GM18867 (cell line): ENCODE results near the gene MAP3K13.
"Not testable (repeated sequence)": the region's sequence is repeated elsewhere in the genome, so short reads cannot be mapped to it uniquely, and the experiment has no call there.

Experiments
- ATAC-seq: cut with Tn5 transposase; IDR thresholded peaks from one replicate; pipeline ENCODE4 v1.9.1; 2021; ENCODE audit warnings: mild to moderate bottlenecking, moderate library complexity; ENCODE audit not compliant: unreplicated experiment

Gene MAP3K13

DNA sequence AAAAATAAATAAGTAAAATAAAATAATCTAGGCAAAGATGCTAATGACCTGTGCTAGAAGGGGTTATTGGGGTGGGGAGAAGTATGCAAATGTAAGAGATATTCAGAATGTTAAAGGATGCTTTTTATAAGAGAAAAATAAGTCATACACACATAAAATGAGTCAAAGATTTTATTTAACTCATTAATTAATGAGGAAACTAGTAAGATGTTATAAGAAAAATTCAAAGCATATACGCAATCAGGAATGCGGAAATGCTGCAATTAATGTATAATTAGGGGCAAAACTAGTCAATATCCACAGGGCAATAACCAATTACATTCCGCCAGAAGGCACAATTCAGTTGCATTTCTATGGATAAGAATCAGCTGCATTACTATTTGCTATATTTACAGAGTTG is 30.1 kb downstream of the MAP3K13 start:
- ATAC-seq: no peak

DNA sequence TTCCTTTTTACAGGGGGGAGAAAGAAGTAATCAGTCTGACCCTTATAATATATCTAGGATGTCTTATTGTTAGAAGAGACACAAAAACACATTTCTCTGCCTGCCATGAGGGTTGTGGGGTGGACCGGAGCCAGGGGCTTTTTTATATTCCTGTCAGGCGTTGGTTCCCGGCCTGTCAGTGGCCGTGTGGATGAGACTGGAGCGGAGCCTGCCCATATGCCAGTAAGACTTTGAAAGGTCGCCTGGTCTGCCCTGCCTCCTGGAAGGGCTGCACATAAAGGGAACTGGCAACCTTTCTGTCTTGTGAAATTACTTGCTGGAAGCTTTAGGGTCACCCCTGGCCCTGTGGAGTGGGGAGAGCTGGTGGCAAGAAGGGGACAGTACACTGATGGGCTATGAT is 34.7 kb downstream of the MAP3K13 start:
- ATAC-seq: no peak

DNA sequence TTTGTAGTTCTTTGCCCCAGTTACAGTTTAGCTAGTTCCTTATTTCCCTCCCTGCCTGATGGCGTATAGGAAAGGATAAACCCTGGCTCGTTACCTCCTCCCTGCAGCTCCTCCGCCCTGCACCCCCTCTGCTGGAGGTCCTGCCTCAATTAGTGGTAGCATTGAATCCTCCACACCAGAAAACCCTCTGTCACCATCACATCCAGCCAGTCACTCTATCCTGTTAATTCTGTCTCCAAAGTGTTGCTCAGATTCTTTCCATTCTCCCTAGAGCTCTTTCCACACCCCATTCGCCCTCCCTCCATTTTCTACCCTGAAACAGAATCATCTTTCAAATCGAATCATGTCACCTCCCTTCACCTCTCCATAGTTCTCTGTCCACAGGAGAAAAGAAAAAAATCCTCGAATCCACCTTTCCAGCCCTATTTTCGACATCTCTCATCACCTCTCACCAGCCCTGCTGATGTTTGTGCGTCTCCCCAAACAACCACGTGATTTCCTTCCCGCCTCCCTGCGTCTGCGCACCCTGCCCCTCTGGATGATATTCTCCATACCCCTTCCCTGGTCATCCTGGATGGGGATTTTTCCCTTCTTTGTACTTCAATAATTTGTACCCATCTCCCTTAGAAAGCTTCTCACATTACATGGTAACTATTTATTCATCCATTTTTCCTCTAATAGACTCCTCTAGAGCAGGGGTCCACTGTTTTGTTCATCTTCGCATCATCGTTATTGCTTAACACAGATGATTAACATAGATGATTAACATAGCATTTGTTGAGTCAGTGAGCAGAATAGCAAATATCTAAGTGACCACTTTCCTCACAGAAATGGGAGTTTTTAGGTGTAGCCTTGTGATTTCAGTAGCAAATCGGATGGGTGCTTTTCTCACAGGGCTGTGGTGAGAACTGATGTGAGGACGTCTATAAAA is 37.1 kb downstream of the MAP3K13 start:
- no peak for ATAC-seq

DNA sequence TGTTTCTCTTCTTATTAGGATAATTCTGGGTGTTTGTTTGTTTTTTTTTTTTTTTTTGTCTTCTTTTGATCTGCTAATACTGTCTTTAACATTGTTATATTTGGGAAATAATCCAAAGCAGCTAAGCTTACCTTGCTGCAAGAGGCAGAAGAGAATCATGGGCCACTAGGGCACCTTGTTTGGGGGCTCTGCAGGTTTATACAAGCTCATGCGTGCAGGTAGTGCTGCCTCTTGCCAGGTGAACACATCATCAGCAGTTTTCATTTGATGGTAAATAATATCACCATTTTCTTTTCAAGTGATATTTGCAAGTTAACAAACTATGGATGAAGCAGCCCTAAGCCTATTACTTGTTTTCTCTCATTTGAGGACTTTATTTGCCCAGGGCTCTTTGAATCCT is 37.9 kb downstream of the MAP3K13 start:
- ATAC-seq: no peak

DNA sequence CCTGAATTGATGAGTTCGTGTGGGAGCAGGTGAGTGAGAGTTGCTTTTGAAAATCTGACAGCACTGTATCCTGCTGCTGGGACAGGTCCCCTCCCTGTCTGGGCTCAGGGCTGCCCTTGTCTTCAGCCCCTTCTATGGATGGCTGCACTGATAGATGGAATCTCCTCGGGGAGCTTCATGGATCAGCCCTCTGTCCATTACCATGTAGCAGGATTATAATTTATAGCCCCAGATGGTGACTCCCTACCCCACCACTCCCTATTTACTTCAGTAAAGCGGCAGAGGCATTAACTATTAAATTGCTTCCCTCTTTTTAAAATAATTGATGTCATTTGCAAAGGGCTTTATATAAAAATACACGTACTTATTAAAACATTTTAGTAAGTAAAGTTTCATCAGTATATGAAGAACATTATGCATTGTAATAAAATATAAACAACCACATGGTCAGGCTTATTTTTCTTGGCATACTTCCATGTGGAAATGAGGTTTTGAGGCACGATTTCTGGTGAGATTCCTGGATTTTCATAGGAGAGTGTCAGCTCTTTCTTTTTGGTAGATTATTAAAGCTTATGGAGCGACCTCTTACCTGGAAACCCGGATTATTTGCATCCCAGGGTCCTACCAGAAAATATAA is 38.5 kb downstream of the MAP3K13 start:
- ATAC-seq: no peak

DNA sequence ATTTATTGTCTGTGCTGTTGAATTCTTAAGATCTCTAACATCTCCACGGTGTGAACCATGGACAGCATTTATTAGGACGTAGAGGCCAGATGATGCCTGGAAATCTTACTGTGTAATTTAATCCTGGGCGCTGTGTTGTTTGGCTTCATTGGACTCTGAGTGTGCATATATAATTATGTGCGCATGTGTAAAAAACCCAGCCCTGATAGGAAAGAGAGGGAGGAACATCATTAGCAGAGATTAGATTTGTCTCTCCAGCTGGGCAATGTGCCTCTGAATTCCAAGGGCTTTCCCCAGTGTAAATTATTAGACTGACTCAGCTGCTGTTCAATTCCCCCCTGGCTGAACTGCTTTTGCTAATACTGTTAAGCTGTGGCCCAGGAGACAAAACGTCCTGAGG is 39.6 kb downstream of the MAP3K13 start:
- ATAC-seq: no peak

DNA sequence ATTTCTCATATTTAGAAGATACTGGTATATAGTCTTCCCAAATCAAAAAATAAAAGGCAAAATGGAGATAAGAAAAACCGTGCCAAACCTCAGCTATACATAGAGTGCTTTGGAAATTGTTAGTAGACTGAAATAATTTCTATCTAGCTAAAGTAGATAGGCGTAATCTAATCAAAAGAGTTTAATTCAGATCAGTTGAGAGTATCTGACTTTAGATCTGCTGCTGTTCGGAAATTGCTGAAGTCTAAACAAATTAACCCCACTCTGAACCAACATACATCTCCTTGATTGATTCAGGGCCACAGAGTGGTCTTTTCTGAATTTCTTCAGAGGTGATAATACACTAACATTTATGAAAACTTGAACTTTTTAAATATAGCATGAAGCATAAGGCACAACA is 40.1 kb downstream of the MAP3K13 start:
- ATAC-seq: no peak

DNA sequence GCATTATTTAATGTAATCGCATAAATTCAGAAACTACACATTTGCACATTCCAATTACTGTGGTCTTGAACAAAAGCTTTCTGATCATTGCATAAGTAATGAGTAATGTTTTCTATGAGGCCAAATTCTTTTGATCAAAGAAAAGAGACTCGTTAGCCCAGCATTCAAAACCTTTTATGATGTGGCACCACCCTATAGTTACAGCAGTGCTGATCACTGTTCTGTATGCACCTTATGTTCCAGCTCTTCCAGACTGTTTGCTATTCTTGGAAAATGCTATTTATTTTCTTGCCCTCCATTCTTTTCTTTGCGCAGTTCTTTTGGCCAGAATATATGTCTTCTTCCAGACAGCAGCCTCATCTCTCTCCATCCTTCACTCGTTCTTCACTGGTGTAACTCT is 42.3 kb downstream of the MAP3K13 start:
- ATAC-seq: no peak

DNA sequence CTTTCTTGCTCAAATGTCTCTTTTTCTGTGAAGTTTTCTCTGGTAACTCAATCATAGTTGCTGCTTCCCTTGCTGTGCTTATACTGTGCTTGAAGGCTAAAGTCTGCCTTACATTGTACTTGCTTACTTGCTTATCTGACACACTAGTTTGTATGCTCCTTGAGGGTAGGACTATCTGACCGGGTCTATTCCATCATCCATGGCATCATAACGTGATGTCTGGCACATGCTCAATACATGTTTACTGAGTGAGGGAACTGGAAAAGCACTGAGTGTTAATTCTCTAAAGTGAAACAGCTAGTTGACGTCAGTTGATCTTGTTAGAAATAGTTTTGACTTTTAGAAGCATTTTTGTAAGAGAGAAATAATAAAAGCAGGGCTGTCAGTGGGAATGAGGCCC is 42.7 kb downstream of the MAP3K13 start:
- no peak for ATAC-seq

DNA sequence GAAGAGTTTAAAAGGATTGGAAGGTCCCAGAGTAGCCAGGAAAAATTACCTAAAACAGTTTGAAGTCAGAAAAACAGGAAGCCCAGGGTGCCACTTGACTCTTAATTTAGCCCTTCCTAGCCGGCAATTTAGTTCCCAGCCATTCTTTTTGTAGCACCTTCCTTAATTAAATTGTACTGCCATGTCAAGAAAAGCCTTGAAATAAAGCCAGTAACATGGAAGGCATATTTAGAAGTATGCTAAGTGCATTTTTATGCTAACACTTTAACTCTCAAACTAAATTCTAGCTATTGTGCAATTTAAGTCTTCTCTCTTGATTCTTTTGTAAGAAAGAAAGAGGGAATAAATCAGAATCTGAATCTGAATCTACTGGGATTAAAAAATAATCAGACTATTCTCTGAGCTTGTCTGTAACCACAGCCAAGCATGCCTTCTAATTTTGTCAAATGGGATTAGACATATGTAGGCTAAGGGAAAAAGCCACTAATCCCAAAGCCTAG is 43.2 kb downstream of the MAP3K13 start:
- ATAC-seq: no peak

DNA sequence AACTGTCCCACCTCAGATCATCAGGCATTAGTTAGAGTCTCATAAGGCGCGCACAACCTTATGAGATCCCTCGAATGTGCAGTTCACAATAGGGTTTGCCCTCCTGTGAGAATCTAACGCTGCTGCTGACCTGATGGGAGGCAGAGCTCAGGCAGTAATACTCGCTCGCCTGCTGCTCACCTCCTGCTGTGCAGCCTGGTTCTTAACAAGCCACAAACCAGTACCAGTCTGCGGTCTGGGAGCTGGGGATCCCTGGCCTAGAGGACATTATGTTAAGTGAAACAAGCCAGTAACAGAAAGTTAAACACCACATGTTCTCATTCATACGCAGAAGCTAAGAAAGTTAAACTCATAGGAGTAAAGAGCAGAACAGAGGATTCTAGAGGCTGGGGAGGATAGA is 47.0 kb downstream of the MAP3K13 start:
- no peak for ATAC-seq

DNA sequence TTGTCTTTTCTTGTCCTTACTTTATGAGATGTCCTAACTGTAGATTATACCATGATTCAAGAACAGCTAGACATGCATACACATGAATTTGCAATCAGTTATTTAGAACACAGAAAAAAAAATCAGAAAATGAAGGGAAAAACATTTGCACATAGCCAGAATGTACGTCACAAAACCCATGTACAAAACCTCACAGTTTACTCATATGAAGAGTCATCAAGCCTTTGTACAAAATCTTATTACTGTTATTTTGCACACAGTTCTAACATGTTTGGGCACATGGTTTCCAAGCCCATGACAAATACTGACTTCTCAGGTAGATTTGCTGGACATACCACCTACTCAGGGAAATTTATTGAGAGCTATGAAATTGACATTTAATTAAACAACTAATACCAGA is 48.2 kb downstream of the MAP3K13 start:
- no peak for ATAC-seq

DNA sequence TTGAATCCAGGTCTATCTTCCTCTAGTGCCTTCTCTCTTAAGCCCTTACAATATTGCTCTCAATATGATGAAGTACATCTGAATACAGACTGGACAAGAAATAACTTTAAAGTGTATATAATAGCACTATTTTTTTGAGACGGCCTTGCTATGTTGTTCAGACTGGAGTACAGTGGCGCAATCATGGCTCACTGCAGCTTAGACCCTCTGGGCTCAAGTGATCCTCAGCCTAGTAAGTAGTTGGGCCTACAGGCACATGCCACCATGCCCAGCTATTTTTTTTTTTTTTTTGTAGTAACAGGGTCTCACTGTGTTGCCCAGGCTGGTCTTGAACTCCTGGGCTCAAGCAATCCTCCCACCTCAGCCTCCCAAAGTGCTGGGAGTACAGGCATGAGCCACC is 53.6 kb downstream of the MAP3K13 start:
- ATAC-seq: no peak

DNA sequence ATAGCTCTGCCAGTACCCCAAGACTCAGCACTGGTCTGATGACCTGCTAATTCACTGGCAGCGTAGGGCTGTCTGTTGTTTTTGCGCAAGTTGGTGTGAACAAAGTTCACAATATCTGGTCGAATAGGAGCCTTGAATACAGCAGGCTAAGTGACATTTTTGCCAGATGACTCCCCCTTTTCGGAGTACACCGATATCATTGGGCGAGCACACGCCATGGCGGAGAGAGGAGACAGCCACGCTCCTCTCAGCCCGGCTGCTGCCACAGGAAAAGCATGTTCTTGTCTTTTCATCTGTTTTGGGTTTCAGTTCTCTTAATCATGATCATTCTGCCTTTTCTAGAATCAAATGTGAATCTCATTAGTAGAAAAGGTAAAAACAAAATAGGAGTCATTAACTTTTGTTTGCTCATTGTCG is 55.6 kb downstream of the MAP3K13 start:
- ATAC-seq: not testable (repeated sequence)

DNA sequence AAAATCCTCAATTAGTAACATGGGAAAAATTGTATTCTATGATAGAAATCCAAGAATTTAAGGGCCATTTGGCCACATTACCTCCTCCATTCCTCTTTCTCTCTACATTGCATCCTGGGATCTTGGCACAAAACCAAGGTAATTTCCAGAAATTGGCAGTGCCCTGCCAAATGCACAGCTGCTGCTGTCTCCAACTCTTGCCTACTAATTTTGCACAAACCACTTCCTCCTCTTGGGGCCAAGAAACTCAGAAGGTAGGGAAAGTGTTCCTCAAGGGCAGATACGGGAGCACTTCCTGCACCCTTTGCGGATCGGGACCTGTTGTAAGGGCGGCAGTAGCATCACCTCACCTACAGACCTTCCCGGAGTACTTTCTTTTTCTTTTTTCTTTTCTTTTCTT is 57.8 kb downstream of the MAP3K13 start:
- ATAC-seq: no peak

DNA sequence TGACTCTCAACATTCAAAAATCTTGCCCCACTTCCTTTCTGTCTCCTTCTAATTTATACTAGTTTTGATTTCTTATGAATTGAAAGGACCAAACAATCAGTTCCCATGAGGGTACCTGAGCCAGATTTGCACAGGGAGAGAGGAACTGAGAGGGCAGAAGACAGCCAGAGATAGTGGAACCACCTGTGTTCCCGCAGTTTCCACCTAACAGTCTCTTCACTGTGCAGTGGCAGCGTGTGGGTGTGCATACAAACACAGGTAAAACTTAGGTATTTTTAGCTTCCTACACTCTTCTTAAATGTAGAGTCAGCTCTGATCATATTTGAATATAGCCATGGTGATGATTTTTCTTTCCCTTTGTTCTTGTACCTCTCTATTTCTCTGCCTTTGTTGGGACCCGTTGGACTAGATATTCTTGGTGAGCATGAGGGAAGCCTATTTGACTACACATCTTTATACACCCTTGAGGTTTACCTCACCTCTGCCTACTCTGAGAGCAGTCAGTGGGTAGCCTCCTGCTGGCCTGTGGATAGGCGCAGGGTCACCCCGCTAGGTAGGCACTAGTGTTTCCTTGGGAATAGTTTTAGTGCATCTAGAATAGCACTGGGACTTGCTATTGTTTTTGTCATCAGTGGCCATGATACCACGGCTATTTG is 58.8 kb downstream of the MAP3K13 start:
- ATAC-seq: peak; percentile 71

DNA sequence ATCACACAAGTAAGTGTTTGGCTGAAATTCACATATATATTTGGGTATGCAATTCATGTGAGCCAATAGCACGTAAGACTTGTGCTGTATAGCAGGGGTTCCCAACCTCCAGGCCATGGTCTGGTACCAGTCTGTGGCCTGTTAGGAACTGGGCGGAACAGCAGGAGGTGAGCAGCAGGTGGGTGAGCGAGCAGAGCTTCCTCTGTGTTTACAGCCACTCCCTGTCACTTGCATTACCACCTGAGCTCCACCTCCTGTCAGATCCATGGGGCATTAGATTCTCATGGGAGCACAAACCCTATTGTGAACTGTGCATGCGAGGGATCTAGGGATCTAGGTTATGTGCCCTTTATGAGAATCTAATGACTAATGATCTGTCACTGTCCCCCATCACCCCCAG is 59.7 kb downstream of the MAP3K13 start:
- no peak for ATAC-seq

DNA sequence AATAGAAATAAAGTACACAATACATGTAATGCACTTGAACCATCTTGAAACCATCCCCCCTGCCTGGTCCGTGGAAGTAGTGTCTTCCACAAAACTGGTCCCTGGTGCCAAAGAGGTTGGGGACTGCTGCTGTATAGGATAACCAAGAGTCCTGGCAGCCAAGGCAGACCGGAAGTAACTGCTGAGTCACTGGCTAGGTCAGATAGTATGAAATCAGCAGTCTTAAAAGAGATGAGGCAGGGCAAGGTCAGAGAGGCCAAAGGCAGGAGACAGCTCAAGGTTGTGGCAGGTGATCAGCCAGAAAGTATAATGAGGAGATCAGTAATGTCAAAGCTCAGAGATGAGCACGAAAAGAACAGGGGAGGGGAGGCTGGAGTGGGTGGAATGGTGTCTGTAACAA is 60.2 kb downstream of the MAP3K13 start:
- ATAC-seq: peak; percentile 60

DNA sequence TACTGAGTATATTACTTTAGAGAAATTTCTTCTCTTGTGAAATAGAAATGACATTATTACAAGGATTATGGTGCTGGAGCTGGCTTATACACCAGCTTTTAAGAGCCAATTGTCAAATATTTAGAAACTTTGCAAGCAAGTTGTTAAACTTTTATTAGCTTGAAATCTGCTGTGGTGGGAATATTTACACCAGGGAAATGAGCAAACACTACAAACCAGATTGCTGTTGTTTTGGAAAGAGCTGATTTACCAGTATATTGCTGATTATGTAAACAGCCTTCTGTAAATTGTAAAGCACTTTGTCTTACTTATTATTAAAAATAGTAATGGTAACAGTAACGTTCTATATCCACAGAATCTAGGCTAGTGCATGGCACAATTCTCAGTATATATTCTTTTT is 61.5 kb downstream of the MAP3K13 start:
- no peak for ATAC-seq

DNA sequence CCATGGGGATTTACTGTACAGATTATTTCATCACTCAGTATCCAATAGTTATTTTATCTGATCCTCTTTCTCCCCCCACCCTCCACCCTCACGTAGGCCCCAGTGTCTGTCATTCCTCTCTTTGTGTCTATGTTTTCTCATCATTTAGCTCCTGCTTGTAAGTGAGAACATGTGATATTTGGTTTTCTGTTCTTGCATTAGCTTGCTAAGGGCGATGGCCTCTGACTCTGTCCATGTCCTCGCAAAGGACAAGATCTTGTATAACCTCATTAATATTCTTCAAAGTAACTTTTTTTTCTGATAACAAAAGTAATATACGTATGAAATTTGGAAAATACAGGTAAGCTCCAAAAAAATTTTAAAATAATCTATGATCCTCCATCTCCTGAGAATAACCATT is 67.4 kb downstream of the MAP3K13 start:
- ATAC-seq: no peak

DNA sequence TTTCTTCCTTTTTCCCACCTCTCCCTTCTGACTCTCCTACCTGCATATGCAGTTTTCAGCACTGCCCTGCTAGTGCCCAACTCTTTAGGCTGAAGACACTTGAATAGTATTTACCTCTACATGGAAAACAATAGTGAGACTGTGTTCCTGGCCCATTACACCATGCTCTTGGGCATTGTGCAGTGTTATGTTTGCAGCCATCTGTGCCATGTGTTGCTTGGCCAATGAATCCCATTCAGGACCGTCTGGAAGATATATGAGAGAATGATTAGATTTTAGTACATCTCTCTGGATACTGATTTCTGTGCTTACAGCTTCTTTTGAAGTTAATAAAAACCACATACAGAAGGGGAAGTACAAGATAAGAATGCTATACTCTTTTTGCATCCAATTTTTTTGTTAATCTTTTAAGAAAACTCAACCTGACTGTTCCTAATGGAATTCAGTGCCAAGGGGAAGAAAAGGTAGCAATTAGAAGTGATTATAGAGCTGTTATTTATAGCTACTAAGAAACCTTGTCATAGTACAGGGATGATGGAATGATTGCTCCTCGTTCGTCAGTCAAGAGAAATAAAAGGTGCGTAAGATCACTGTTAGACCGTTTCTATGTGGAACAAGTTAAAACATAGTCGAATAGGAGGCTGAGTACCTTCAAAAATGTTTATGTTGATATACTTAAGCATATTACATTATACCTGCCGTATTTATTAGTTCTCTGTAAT is 77.0 kb downstream of the MAP3K13 start:
- no peak for ATAC-seq
